Muscle layer of duodenum (tissue), 2 donors: ENCODE data around the gene ANKS1B.
A peak's percentile ranks its signal among the peaks of the same experiment; 100 is the strongest.

Experiments
- H3K27ac ChIP-seq: one replicate; pipeline ENCODE4 v1.7.0; 2013; ENCODE audit warnings: mild to moderate bottlenecking, low read length
- H3K27me3 ChIP-seq: one replicate; pipeline ENCODE4 v1.7.0; 2013; ENCODE audit warnings: low read depth, mild to moderate bottlenecking, control low read depth, low read length
- H3K36me3 ChIP-seq, 2 donors: one replicate each; pipeline ENCODE4 v1.7.0; 2013; ENCODE audit warnings: low read length in 2 of 2, control low read depth in 1 of 2, mild to moderate bottlenecking in 1 of 2; ENCODE audit not compliant: insufficient read depth in 2 of 2, control insufficient read depth in 1 of 2
- H3K4me1 ChIP-seq, 2 donors: one replicate each; pipeline ENCODE4 v1.7.0; 2013; ENCODE audit warnings: low read length in 2 of 2, mild to moderate bottlenecking in 2 of 2, control low read depth in 1 of 2, moderate library complexity in 1 of 2; ENCODE audit not compliant: insufficient read depth in 2 of 2, control insufficient read depth in 1 of 2
- H3K4me3 ChIP-seq, 2 donors: one replicate each; pipeline ENCODE4 v1.7.0; 2013; ENCODE audit warnings: low read length in 2 of 2, low read depth in 1 of 2, mild to moderate bottlenecking in 1 of 2
- H3K9me3 ChIP-seq, 2 donors: one replicate each; pipeline ENCODE4 v1.7.0; 2013; ENCODE audit warnings: low read length in 2 of 2, control low read depth in 1 of 2, mild to moderate bottlenecking in 1 of 2; ENCODE audit not compliant: control insufficient read depth in 1 of 2
- donor health status: healthy.

The ANKS1B gene

GRCh38 chr12:98714426-98714825, 1270.3 kb downstream of the ANKS1B start:
- no peak overlapping the region for H3K27ac ChIP-seq
- no peaks in the 10 kb centered on the region for H3K27me3 ChIP-seq
- no peak overlapping the region for H3K4me3 ChIP-seq
- no peaks in the 10 kb centered on the region for H3K4me1 ChIP-seq
- H3K36me3 ChIP-seq = peaks cover 12 to 35% of the 10 kb centered on the region in 2 donors
- H3K9me3 ChIP-seq = no peaks in the 10 kb centered on the region

GRCh38 chr12:98709022-98709421, 1275.7 kb downstream of the ANKS1B start:
- Histone ChIP-seq H3K4me1 (no peaks in the 10 kb centered on the region), H3K27ac (no peak overlapping the region), H3K36me3 (peaks cover 19 to 38% of the 10 kb centered on the region in 2 donors), H3K9me3 (no peaks in the 10 kb centered on the region), H3K27me3 (no peaks in the 10 kb centered on the region), H3K4me3 (no peak overlapping the region)

GRCh38 chr12:98701166-98701565, 1283.6 kb downstream of the ANKS1B start:
- peaks cover 6 to 11% of the 10 kb centered on the region in 2 donors for H3K36me3 ChIP-seq
- H3K4me1 ChIP-seq = peaks cover 3 to 11% of the 10 kb centered on the region in 2 donors
- no peak overlapping the region for H3K4me3 ChIP-seq
- H3K9me3 ChIP-seq = no peaks in the 10 kb centered on the region
- no peak overlapping the region for H3K27ac ChIP-seq
- no peaks in the 10 kb centered on the region for H3K27me3 ChIP-seq

- H3K27me3 ChIP-seq = no peaks in the 10 kb centered on the region
- H3K27ac ChIP-seq = no peak overlapping the region
- peaks cover 3 to 11% of the 10 kb centered on the region in 2 donors for H3K4me1 ChIP-seq
- H3K36me3 ChIP-seq = peaks cover 6 to 19% of the 10 kb centered on the region in 2 donors
- H3K4me3 ChIP-seq = no peak overlapping the region
- H3K9me3 ChIP-seq = no peaks in the 10 kb centered on the region
Observed at GRCh38 chr12:98699586-98699985, 1285.2 kb downstream of the ANKS1B start.

GRCh38 chr12:98698603-98699463, 1285.9 kb downstream of the ANKS1B start:
- H3K9me3 ChIP-seq = no peaks in the 10 kb centered on the region
- no peak overlapping the region for H3K4me3 ChIP-seq
- H3K4me1 ChIP-seq = peaks cover 3 to 11% of the 10 kb centered on the region in 2 donors
- H3K36me3 ChIP-seq = peaks cover 6 to 19% of the 10 kb centered on the region in 2 donors
- no peak overlapping the region for H3K27ac ChIP-seq
- H3K27me3 ChIP-seq = no peaks in the 10 kb centered on the region

GRCh38 chr12:98697209-98697608, 1287.5 kb downstream of the ANKS1B start:
- H3K27me3 ChIP-seq = no peaks in the 10 kb centered on the region
- H3K36me3 ChIP-seq = peaks cover 6 to 13% of the 10 kb centered on the region in 2 donors
- no peak overlapping the region for H3K27ac ChIP-seq
- H3K4me1 ChIP-seq = peaks cover 3 to 11% of the 10 kb centered on the region in 2 donors
- H3K4me3 ChIP-seq = no peak overlapping the region
- H3K9me3 ChIP-seq = no peaks in the 10 kb centered on the region

- no peaks in the 10 kb centered on the region for H3K9me3 ChIP-seq
- no peaks in the 10 kb centered on the region for H3K27me3 ChIP-seq
- H3K36me3 ChIP-seq = peaks cover 9 to 13% of the 10 kb centered on the region in 2 donors
- H3K4me3 ChIP-seq = no peak overlapping the region
- peaks cover 3 to 11% of the 10 kb centered on the region in 2 donors for H3K4me1 ChIP-seq
- H3K27ac ChIP-seq = no peak overlapping the region
Observed at GRCh38 chr12:98696036-98696646, 1288.6 kb downstream of the ANKS1B start.

- Histone ChIP-seq H3K4me1 (no peaks in the 10 kb centered on the region), H3K9me3 (no peaks in the 10 kb centered on the region), H3K4me3 (no peak overlapping the region), H3K36me3 (peaks cover 10 to 37% of the 10 kb centered on the region in 2 donors), H3K27ac (peak overlapping the region; percentile 31), H3K27me3 (no peaks in the 10 kb centered on the region)
Observed at GRCh38 chr12:98691351-98691750, 1293.4 kb downstream of the ANKS1B start.

- Histone ChIP-seq H3K4me3 (no peak overlapping the region), H3K27me3 (no peaks in the 10 kb centered on the region), H3K27ac (no peak overlapping the region), H3K9me3 (no peaks in the 10 kb centered on the region), H3K36me3 (peaks cover 25 to 59% of the 10 kb centered on the region in 2 donors), H3K4me1 (no peaks in the 10 kb centered on the region)
Observed at GRCh38 chr12:98686603-98687002, 1298.1 kb downstream of the ANKS1B start.
